Stimulated activated effector memory CD8-positive, alpha-beta T cell treated with anti-CD3 and anti-CD28 coated beads, Interleukin-12 subunit alpha, Interleukin-12 subunit beta, amount 100 ng/mL, for 72 hours (primary cell): ENCODE results near the gene CCR7.
A peak's percentile ranks its signal among the peaks of the same experiment; 100 is the strongest.

ENCODE experiments used
- ATAC-seq: fragments of 150-1000 bp; cut with Tn5 transposase; 2 replicates; pipeline ENCODE4 v1.10.0; 2021
- DNase-seq, 2 donors: peaks; one replicate each; pipeline ENCODE4 v3.0.0; 2021 to 2022; ENCODE audit warnings: low spot score in 2 of 2
- H3K27ac Mint-ChIP-seq: one replicate; pipeline ENCODE4 v1.8.0; 2022; ENCODE audit warnings: mild to moderate bottlenecking, mixed read lengths
- H3K36me3 Mint-ChIP-seq: one replicate; pipeline ENCODE4 v1.8.0; 2022; ENCODE audit warnings: mild to moderate bottlenecking, mixed read lengths
- H3K4me1 Mint-ChIP-seq: one replicate; pipeline ENCODE4 v1.8.0; 2022; ENCODE audit warnings: mixed read lengths
- H3K4me3 Mint-ChIP-seq: one replicate; pipeline ENCODE4 v1.8.0; 2022; ENCODE audit warnings: mild to moderate bottlenecking, mixed read lengths
- H3K9me3 Mint-ChIP-seq: one replicate; pipeline ENCODE4 v1.8.0; 2022; ENCODE audit warnings: mixed read lengths

The CCR7 gene

DNA sequence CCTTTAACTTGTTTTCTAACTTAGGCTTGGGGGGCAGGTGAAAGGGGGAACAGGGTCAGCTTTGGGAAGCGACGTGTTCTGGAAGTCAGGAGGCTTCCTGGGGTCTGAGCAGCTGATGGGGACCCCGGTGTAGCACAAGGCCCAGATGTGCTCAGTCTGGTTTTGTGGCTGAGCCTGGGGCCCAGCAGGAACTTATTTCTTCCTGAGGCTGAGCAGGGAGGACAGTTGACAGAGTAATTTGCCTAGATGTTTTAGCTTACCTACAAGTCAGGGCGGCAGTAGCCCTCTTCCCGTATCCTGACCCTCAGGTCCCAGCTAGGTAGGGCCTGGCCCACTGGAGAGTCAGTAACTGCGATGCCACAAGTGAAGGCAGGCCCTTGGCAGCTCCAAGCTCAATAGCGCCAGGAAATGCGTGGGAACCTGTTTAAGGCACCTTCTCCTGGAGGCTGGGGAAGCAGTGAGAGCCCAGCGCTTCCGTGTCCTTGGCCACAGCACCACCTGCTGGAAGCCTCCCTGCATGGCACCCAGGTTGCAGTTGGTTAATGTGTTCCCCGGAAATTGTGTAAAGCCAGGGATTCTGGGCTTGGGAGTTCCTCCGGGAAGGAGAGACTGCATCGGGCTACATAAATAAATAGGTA lies 5.2 kb downstream of the CCR7 start:
- H3K27ac Mint-ChIP-seq: peak overlapping the region; percentile 98
- H3K4me3 Mint-ChIP-seq: peak overlapping the region; percentile 87
- ATAC-seq (peak; percentile 11), DNase-seq (peak; percentile 81 to 93)
- H3K4me1 Mint-ChIP-seq: peaks cover 81% of the 10 kb centered on the region
- H3K9me3 Mint-ChIP-seq: no peaks in the 10 kb centered on the region
- H3K36me3 Mint-ChIP-seq: peaks cover 100% of the 10 kb centered on the region

DNA sequence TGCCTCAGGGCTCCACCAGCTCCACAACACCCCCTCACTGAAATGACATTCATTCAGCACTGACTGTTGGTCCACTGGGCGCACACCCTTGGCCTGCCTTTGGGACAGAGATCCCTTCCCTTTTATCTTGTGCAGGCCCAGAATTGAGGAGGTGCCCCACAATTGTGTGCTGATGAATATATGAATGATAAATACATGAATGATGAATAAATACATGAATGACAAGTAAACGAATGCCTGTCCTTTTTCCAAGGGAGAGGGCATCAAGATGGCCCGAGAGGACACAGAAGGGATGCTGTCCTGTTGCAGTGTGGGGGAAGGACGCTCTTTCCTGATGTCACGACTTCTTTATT lies 5.7 kb downstream of the CCR7 start:
- H3K4me3 Mint-ChIP-seq: peak overlapping the region; percentile 87
- peaks cover 81% of the 10 kb centered on the region for H3K4me1 Mint-ChIP-seq
- DNase-seq (no peak), ATAC-seq (no peak)
- H3K9me3 Mint-ChIP-seq: no peaks in the 10 kb centered on the region
- peak overlapping the region; percentile 98 for H3K27ac Mint-ChIP-seq
- H3K36me3 Mint-ChIP-seq: peaks cover 100% of the 10 kb centered on the region

DNA sequence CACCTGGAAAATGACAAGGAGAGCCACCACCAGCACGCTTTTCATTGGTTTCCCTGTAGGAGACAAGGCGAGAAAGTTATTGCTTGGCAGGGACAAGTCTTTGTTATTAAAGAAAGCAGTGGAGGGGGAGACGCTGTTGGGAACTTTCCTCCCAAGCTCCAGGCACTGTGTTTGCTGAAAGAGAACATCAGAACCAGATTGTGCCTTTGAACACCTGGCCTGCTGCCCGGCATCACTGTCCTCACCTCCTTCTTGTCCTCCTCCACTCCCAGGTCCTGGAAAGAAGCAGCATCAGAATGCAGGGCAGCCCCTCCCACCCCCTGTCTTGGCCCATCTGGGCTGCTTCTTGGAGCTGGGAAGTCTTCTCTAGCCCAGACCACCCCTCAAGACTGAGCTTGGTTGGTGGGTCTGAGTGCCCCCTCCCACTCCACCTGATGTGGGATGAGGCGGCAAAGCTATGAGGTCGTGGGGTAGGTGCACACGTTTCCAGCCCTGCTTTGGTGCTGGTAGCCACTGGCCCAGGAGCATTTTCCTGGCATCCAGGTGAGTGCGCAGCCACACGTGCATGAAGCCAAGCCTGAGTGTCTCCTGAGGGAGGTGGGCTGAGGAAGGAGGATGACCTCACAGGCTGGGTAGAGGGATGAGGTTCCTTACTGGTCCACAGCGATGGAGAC lies 6.2 kb downstream of the CCR7 start:
- Mint-ChIP-seq H3K36me3 (peaks cover 100% of the 10 kb centered on the region), H3K27ac (peak overlapping the region; percentile 98), H3K4me3 (peak overlapping the region; percentile 87), H3K9me3 (no peaks in the 10 kb centered on the region), H3K4me1 (peaks cover 81% of the 10 kb centered on the region)
- DNase-seq (peak in 1 of 2 donors; percentile 47), ATAC-seq (no peak)

DNA sequence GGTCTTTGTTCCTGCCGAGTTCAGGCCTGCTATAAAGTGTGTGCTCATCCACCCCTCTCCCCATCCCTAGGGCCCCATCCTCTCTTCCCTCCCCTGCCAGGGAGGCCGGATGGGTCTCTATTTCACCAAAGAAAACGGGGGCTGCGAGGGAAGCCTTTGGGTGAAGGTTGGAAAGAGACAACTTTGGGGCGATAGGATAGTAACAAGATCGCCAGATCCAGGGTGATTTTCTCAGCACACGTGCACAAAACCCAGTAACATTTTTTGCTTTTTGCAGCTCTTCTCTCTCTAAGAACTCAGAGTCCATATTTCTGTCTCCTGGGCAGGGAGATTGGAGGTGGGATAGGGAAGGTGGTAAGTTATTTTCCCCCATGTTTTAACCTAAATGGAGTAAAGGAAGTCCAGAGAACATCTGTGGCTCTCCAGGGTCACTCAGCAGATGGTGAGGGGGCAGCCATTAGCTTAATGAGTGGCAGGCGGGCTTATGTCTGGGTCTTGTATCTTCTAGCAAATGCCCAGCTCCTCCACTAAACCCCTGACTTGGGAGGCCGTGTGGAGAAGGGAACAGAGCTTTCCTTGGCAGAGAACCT lies 6.9 kb downstream of the CCR7 start:
- Mint-ChIP-seq H3K27ac (no peak overlapping the region), H3K36me3 (peaks cover 100% of the 10 kb centered on the region), H3K9me3 (no peaks in the 10 kb centered on the region), H3K4me3 (no peak overlapping the region), H3K4me1 (peaks cover 81% of the 10 kb centered on the region)
- no peak for DNase-seq
- no peak for ATAC-seq

DNA sequence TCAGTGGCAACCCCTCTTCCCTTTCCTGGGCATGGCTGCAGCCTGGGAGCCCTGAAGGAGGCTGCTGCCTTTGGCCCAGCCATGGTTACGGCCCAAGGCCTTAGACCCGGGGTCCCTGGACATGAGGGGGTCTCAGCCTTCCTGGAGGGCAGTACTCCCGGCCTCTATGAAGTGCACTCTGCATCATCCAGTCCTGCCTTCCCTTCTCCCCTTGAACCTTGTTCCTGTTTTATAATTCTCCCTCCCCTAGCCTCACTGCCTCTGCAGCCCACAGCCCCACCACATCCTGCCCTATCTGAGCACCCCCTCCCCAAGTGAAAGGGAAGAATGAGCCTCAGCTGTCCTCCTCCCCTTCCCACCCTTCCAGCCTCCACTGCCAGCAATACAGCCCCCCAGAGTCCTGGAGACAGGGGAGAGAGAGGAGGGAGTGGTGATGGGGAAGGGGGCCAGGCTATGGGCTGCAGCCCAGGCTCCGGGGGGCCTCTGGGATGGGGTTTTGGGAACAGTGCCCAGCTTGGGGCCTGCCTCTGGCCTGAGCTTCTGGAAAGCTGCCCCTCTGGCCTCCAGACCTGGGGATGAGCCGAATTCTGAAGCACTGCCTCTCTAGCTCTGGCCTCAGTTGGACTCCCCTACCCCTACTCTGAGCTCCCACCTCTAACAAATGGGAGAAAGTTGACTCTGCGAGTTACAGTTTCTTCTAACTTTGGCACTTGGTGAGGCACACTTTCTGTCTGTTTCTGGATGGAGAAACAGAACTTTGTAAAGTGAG lies 7.6 kb downstream of the CCR7 start:
- Mint-ChIP-seq H3K9me3 (no peaks in the 10 kb centered on the region), H3K36me3 (peaks cover 100% of the 10 kb centered on the region), H3K27ac (peak overlapping the region; percentile 52), H3K4me1 (peaks cover 78% of the 10 kb centered on the region), H3K4me3 (no peak overlapping the region)
- DNase-seq (no peak), ATAC-seq (no peak)

DNA sequence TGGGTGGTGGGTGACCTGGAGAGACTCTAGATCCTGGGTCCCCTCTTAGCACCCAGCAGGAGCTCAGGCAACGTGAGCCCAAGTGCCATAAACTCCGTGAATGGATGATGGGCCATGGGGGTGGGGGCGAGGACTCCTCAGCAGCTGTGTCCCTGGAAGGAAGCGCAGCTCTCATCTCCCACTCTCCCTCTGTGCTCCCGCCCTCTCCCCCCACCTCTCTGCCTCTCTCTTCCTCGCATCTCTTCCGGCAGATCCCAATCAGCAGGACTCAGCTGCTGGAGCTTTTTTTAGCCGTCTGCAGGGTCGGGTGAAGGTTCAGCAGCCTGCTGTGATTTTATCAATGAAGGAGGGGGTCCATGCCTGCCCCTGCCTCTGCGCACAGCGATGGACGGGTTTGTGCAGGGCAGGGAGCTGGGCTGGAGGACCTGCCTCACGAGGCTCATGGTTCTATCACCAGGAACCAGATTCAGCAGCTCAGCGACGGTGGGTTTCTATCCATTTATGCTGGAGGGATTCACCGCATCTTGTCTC lies 8.3 kb downstream of the CCR7 start:
- H3K36me3 Mint-ChIP-seq: peaks cover 100% of the 10 kb centered on the region

DNA sequence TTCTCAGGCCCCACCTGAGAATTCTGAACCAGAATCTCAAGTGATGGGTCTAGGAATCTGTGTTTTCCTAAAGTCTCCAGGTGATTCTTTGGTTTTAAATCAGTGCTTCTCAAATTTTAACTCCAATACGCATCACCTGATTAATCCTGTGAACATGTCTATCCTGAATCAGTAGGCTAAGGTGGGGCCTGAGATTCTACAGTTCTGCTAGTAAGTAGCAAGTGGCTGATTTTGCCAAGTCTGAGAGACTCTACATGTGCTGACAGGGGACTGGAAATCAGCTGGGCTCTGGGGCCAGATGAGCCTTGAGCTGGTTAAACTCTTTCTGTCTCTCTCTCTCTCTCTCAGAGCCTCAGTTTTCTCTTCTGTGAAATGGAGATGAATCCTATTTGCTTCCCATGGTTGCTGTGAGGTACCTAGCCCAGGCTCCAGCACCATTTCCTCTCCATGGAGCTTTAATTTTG lies 9.0 kb downstream of the CCR7 start:
- no peaks in the 10 kb centered on the region for H3K9me3 Mint-ChIP-seq
- peak overlapping the region; percentile 77 for H3K27ac Mint-ChIP-seq
- H3K4me1 Mint-ChIP-seq: peaks cover 78% of the 10 kb centered on the region
- H3K4me3 Mint-ChIP-seq: no peak overlapping the region
- ATAC-seq: no peak
- no peak for DNase-seq
- H3K36me3 Mint-ChIP-seq: peaks cover 100% of the 10 kb centered on the region

More for the DNA sequence above, 8.3 kb downstream of the CCR7 start:
- ATAC-seq (no peak), DNase-seq (no peak)
- no peaks in the 10 kb centered on the region for H3K9me3 Mint-ChIP-seq
- H3K4me3 Mint-ChIP-seq: no peak overlapping the region
- H3K4me1 Mint-ChIP-seq: peaks cover 78% of the 10 kb centered on the region
- peak overlapping the region; percentile 52 for H3K27ac Mint-ChIP-seq

DNA sequence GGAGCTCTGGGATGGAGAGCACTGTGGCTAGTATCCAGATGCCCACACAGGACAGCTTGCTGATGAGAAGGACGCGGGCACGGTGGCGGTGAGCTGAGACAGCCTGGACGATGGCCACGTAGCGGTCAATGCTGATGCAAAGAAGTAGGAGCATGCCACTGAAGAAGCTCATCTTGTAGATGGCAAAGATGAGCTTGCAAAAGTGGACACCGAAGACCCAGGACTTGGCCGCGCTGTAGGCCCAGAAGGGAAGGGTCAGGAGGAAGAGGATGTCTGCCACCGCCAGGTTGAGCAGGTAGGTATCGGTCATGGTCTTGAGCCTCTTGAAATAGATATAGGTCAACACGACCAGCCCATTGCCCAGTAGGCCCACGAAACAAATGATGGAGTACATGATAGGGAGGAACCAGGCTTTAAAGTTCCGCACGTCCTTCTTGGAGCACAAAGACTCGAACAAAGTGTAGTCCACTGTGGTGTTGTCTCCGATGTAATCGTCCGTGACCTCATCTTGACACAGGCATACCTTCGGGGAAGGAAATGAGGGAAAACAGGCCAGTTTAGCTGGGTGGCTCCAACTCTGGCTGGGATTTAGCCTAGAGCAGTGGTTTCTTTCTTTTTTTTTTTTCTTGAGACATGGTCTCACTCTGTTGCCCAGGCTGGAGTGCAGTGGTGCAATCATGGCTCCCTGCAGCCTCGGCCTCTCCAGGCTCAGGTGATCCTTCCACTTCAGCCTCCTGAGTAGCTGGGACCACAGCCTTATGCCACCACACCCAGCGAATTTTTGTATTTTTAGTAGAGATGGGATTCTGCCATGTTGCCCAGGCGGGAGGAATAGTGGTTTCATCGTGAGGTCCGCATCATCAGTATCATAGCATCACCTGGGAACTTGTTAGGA lies 9.7 kb downstream of the CCR7 start:
- peak overlapping the region; percentile 77 for H3K27ac Mint-ChIP-seq
- peaks cover 78% of the 10 kb centered on the region for H3K4me1 Mint-ChIP-seq
- H3K36me3 Mint-ChIP-seq: peaks cover 100% of the 10 kb centered on the region
- H3K9me3 Mint-ChIP-seq: no peaks in the 10 kb centered on the region
- H3K4me3 Mint-ChIP-seq: peak overlapping the region; percentile 59
- DNase-seq: no peak
- no peak for ATAC-seq

DNA sequence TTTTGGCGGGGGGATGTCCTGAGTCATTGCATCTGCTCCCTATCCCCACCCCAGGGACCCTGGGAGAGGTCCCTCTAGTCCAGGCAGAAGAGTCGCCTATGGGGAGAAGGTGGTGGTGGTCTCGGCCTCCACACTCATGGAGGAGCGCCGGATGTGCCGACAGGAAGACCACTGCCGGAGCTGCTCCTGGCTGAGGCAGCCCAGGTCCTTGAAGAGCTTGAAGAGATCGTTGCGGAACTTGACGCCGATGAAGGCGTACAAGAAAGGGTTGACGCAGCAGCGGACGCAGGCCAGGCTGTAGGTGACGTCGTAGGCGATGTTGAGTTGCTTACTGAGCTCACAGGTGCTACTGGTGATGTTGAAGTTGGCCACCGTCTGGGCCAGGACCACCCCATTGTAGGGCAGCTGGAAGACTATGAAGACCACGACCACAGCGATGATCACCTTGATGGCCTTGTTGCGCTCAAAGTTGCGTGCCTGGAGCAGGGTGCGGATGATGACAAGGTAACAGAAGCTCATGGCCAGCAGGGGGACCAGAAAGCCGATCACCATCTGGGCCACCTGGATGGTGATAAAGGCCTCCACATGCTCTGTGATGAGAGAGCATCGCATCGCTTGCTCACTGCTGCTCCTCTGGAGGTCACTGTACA lies 10.5 kb downstream of the CCR7 start:
- ATAC-seq (no peak), DNase-seq (peak in 1 of 2 donors; percentile 1)
- Mint-ChIP-seq H3K4me3 (peak overlapping the region; percentile 59), H3K4me1 (peaks cover 76% of the 10 kb centered on the region), H3K27ac (peak overlapping the region; percentile 77), H3K36me3 (peaks cover 100% of the 10 kb centered on the region), H3K9me3 (no peaks in the 10 kb centered on the region)

DNA sequence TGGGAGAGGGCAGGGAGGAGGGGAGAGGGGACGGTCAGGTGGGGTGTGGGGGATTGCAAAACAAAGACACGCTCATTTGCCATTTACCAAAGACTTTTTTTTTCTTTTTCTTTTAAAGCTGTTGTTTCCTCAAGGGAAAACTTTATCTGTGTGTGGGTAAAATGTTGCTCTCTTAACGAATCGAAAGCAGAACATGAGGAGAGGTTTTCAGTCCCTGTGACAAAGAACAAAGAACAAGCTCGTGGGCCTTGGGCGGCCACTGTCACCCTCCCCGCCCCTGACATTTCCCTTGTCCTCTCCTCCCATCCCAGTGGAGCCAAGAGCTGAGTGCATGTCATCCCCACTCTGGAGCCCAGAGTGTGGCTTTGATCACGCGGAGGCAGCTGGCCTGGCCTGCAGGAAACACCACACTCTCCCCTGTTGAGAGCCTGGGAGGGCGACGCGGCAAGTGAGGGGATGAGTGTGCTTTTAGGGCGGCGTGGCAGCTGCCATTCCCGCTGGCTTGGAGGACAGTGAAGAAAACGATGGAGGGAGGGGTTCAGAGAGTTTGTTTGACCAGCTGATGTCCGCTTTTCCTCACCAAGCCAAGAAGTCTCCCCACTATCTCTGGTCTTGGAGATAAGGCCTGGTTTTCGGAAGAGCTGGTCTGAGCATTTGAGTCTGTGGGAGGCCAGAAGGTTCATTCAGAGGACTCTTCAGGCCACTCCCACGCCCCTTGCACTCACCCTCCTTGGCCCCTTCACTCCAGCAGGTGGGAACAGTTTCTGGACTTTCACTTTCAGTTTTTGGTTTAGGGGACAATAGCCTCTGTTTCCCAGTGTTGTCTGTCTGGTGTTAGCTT lies 11.4 kb downstream of the CCR7 start:
- Mint-ChIP-seq H3K9me3 (no peaks in the 10 kb centered on the region), H3K4me1 (peaks cover 77% of the 10 kb centered on the region), H3K4me3 (peak overlapping the region; percentile 59), H3K36me3 (peaks cover 99% of the 10 kb centered on the region), H3K27ac (peak overlapping the region; percentile 77)
- DNase-seq: peak in 1 of 2 donors; percentile 2
- ATAC-seq: peak; percentile 11

DNA sequence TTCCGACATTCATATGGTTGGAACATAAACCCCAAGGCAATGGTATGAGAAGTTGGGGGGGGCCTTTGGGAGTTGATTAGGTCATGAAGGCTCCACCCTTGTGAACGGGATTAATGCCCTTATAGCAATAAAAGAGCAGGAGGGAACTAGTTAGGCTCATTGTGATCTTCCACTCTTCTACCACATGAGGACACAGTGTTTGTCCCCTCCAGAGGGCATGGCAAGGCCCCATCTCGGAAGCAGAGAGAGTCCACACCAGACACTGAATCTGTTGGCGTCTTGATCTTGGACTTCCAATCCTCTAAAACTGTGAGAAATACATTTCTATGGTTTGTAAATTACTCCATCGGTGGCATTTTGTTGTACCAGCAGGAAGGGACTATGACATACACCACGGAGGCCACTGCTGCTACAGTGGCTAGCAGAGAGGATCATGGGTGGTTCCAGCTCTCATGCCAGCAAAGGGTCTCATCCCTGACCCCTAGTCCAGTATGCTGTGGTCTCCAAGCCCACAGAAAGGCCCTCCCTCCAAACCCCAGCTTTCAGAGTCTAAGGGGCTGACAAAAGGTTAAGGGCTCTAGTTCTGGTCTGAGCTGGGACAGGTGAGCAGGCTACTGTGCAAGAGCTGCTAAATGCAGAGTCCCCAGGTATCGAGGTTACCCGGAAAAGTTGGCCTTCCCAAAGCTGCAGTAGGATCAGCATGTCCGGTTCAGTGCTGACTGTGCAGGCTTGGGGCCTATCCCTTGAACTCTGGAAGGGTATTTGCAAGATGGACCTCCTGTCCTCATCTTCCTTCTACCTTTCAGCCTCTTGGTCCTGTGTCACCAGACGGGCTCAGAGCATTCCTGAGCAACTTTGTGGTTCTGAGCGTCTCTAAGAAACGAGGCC lies 12.2 kb downstream of the CCR7 start:
- Mint-ChIP-seq H3K36me3 (peaks cover 98% of the 10 kb centered on the region), H3K9me3 (no peaks in the 10 kb centered on the region), H3K4me1 (peaks cover 85% of the 10 kb centered on the region), H3K4me3 (peak overlapping the region; percentile 59), H3K27ac (peak overlapping the region; percentile 77)
- DNase-seq: peak in 1 of 2 donors; percentile 1
- no peak for ATAC-seq

DNA sequence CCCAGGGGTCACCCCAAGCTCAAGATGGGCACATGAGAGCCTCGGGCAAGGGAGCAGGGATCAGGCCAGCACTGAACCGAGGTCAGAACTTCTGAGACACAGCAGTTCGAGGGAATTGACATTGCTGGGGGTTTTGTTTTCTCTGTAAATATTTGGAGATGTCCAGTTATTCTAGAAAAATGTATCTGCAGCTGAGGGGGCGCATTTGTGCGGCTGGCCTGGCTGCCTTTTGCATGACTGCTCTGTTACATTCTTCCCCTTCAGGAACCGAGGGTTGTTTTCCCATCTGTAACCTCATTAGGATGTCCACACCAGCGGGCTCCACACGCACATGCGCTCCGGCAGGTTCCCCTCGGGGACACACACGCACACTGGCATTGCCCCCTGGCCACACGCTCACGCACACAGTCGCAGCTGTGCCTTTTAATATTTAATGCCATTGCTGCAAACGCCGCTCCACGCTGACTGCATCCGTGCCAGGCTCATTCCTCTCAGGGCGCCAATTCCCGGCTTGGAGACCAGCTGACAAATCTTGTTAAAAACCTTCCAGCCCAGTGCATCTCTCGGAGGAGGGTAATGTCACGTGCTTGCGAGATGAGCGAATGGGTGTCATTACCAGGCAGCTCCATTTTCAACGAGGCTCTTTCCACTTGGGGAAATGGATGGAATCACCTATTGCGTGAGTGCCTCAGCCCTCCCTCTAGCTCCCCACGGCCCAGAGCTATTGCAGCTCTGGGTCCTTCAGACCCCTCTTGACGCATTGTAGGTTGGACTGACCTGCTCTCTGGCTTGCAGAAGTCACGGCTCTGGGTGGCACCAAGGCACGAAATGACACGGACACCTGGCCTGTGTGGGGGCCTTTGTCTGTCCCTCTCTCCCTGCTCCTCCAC lies 13.1 kb downstream of the CCR7 start:
- no peak for ATAC-seq
- Mint-ChIP-seq H3K36me3 (peaks cover 98% of the 10 kb centered on the region), H3K4me3 (no peak overlapping the region), H3K27ac (peak overlapping the region; percentile 77), H3K9me3 (no peaks in the 10 kb centered on the region), H3K4me1 (peaks cover 90% of the 10 kb centered on the region)
- peak in 1 of 2 donors; percentile 3 for DNase-seq
